MV-4-11 (cell line): ENCODE measurements around the gene NSUN7.
"Not testable (repeated sequence)": the region's sequence is repeated elsewhere in the genome, so short reads cannot be mapped to it uniquely, and the experiment has no call there.

Experiments
- DNase-seq: peaks from one replicate; lab custom pipeline; 2025; lab: John Stamatoyannopoulos, UW

Gene NSUN7

GRCh38 chr4:40817157-40817556, 67.4 kb downstream of the NSUN7 start:
- DNase-seq, result not testable (repeated sequence)

GRCh38 chr4:40820101-40820500, 70.3 kb downstream of the NSUN7 start:
- DNase-seq, result no peak

- DNase-seq, result no peak
Measured at GRCh38 chr4:40822420-40823166, 72.8 kb downstream of the NSUN7 start.

GRCh38 chr4:40825014-40825838, 75.5 kb downstream of the NSUN7 start:
- DNase-seq, result no peak

- no peak for DNase-seq
Measured at GRCh38 chr4:40826821-40827220, 77.1 kb downstream of the NSUN7 start.

- no peak for DNase-seq
Measured at GRCh38 chr4:40827758-40828157, 78.0 kb downstream of the NSUN7 start.

GRCh38 chr4:40828661-40829060, 78.9 kb downstream of the NSUN7 start:
- DNase-seq, result no peak

- peak; percentile 38 for DNase-seq
Measured at GRCh38 chr4:40829586-40829985, 79.8 kb downstream of the NSUN7 start.

- DNase-seq, result no peak
Measured at GRCh38 chr4:40831146-40831907, 81.6 kb downstream of the NSUN7 start.

- DNase-seq, result no peak
Measured at GRCh38 chr4:40832175-40832574, 82.4 kb downstream of the NSUN7 start.

- no peak for DNase-seq
Measured at GRCh38 chr4:40833212-40833611, 83.5 kb downstream of the NSUN7 start.

GRCh38 chr4:40837094-40837870, 87.5 kb downstream of the NSUN7 start:
- DNase-seq, result no peak

- DNase-seq, result no peak
Measured at GRCh38 chr4:40838742-40839141, 89.0 kb downstream of the NSUN7 start.

- peak; percentile 72 for DNase-seq
Measured at GRCh38 chr4:40840255-40840984, 90.7 kb downstream of the NSUN7 start.

GRCh38 chr4:40840985-40841571, 91.3 kb downstream of the NSUN7 start:
- peak; percentile 79 for DNase-seq

GRCh38 chr4:40842318-40842717, 92.6 kb downstream of the NSUN7 start:
- DNase-seq, result peak; percentile 43

- no peak for DNase-seq
Measured at GRCh38 chr4:40842725-40843423, 93.1 kb downstream of the NSUN7 start.

GRCh38 chr4:40843696-40844095, 93.9 kb downstream of the NSUN7 start:
- DNase-seq, result peak; percentile 35

- no peak for DNase-seq
Measured at GRCh38 chr4:40844261-40844660, 94.5 kb downstream of the NSUN7 start.
